ENCODE results near the gene KDM7A. TPM values are rescaled to one million over a fixed set of nuclear protein-coding genes. Genes with fewer than 3 reads are reported as not detected.

The KDM7A gene
- total RNA-seq, 1 experiment from 2014 or later: 6.6 TPM

DNA sequence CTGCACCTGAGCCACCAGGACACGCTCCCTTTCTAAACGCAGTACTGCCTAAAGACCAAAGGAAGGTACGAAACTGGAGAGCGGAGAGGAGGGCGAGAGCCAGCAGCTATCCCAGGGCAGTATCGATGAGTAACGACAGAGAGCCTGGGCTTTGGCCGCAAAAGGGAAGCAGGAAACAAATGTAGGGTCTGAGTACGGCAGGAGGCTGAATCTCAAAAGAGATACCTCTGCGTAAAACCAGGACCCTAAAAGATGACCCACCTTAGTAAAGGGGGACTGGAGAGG, 134.5 kb downstream of the KDM7A start:
- Histone ChIP-seq H3K9ac (ENCODE audit: extremely low read depth, insufficient read length, low read length) (no peak overlapping the region), H2BK5ac (ENCODE audit: insufficient read length, low read length) (no peak overlapping the region), H3T11ph (ENCODE audit: low read length) (no peak overlapping the region), H3K23ac (ENCODE audit: insufficient read length, low read depth, low read length) (no peak overlapping the region), H3K27me3 (ENCODE audit: insufficient read depth, low read length) (no peaks in the 10 kb centered on the region), H4K91ac (ENCODE audit: insufficient read length, low read depth, low read length) (no peak overlapping the region), H3K4me1 (ENCODE audit: insufficient read depth, low read length) (no peaks in the 10 kb centered on the region), H2BK15ac (ENCODE audit: low read depth, low read length) (no peak overlapping the region), H2BK12ac (ENCODE audit: insufficient read length, low read depth, low read length) (no peak overlapping the region), H3K23me2 (ENCODE audit: insufficient read length, low read depth, low read length, poor library complexity, severe bottlenecking) (no peaks in the 10 kb centered on the region), H4K8ac (replicated peaks; ENCODE audit: insufficient read length, low read depth, low read length) (no peak overlapping the region), H3K9me3 (ENCODE audit: control insufficient read depth, low read depth, low read length) (no peaks in the 10 kb centered on the region), H3K27ac (ENCODE audit: insufficient read length, low read depth, low read length) (no peak overlapping the region), H3K79me1 (ENCODE audit: insufficient read depth, low read depth, low read length, poor library complexity, severe bottlenecking) (no peaks in the 10 kb centered on the region), H3K18ac (ENCODE audit: insufficient read length, low read depth, low read length) (no peak overlapping the region), H3K14ac (ENCODE audit: insufficient read depth, low read length) (peak overlapping the region; percentile 63; the same call in 1 of the 2 replicates), H3K79me2 (ENCODE audit: insufficient read depth, low read length) (no peaks in the 10 kb centered on the region; the same call in 1 of the 2 replicates), H4K5ac (ENCODE audit: insufficient read length, low read depth, low read length) (no peak overlapping the region), H4K20me1 (ENCODE audit: control insufficient read depth, insufficient read depth, insufficient read length) (no peaks in the 10 kb centered on the region), H2BK20ac (ENCODE audit: low read depth, low read length, poor library complexity, severe bottlenecking) (no peak overlapping the region), H3K4ac (ENCODE audit: low read depth, low read length) (no peak overlapping the region), H2AFZ (ENCODE audit: low read length) (no peak overlapping the region), H2AK5ac (ENCODE audit: insufficient read length, low read length) (no peak overlapping the region), H3K56ac (ENCODE audit: insufficient read length, low read depth, low read length) (no peak overlapping the region), H2BK120ac (ENCODE audit: low read depth, low read length, poor library complexity, severe bottlenecking) (no peak overlapping the region), H3K4me2 (ENCODE audit: insufficient read depth, insufficient read length, low read length) (no peak overlapping the region)
- Mint-ChIP-seq H3K36me3 (ENCODE audit: insufficient read depth in 1 of 3, low read depth in 3 of 3) (peaks cover 0 to 29% (median 0%) of the 10 kb centered on the region in 3 experiments; a peak in 3 of 7 replicates), H3K4me1 (no peaks in the 10 kb centered on the region), H3K27ac (peak overlapping the region in 1 of 3 experiments; percentile 39; a peak in 1 of 7 replicates), H3K9me3 (no peaks in the 10 kb centered on the region), H3K4me3 (no peak overlapping the region), H3K27me3 (ENCODE audit: low read depth) (no peaks in the 10 kb centered on the region)
- no CpG with 5 or more reads among the region's 10 CpGs for WGBS (ENCODE audit: extremely low coverage, insufficient read length, low lambda C conversion rate)
- no peak for DNase-seq
- TF ChIP-seq, protein P1, sequence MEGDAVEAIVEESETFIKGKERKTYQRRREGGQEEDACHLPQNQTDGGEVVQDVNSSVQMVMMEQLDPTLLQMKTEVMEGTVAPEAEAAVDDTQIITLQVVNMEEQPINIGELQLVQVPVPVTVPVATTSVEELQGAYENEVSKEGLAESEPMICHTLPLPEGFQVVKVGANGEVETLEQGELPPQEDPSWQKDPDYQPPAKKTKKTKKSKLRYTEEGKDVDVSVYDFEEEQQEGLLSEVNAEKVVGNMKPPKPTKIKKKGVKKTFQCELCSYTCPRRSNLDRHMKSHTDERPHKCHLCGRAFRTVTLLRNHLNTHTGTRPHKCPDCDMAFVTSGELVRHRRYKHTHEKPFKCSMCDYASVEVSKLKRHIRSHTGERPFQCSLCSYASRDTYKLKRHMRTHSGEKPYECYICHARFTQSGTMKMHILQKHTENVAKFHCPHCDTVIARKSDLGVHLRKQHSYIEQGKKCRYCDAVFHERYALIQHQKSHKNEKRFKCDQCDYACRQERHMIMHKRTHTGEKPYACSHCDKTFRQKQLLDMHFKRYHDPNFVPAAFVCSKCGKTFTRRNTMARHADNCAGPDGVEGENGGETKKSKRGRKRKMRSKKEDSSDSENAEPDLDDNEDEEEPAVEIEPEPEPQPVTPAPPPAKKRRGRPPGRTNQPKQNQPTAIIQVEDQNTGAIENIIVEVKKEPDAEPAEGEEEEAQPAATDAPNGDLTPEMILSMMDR (conservative IDR thresholded peaks at IDR 0.05): no peak

Data from H9 (cell line).